Lung microvascular endothelial cell (primary cell): Measurements from ENCODE around the gene EIF5AL1. TPM values are rescaled to one million over a fixed set of nuclear protein-coding genes. Genes with fewer than 3 reads are reported as not detected.
"Not testable (repeated sequence)": the region's sequence is repeated elsewhere in the genome, so short reads cannot be mapped to it uniquely, and the experiment has no call there.

Experiments
- DNase-seq, 2 donors: peaks; one replicate each; pipeline versions ENCODE4 v3.0.0 to v3.0.0-alpha.2; 2010; ENCODE audit warnings: low read depth in 2 of 2
- total RNA-seq: library from RNA; depleted of rRNA; stranded (reverse); fragments of >200 nt; gene quantifications from 2 replicates; pipeline ENCODE4 v1.2.1, GENCODE V29; 2014

The EIF5AL1 gene
- total RNA-seq, 1 donor from 2014 or later: 0.20 TPM

DNA sequence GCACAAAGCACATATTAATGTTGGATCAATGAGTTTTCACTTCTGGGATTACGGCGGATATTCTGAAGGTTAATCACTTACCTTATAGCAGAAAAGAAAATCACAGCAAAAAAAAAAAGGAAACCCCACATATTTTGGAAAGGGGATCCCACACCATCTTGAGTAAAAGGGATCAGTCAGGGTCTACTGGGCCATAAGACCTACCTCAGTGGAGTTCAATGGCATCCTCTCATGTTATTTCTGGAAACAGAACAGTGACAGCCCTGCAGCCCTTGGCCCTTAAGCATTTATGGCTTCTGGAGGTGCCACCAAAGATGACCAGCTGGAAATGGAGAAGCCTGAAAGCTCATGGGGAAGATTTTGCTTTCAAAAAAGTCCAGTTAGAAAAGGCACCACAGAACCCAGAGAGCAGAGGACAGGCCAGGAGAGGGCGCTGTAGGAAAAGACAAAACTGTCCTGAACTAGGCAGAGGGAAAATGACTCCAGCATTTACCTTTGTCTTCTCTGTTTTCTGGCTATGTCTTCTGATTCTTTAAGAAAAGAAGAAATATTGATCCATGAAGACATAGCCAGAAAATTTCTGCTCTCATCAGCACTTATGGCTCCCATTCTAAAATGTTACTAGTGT is 2.9 kb upstream of the EIF5AL1 start:
- DNase-seq: not testable (repeated sequence)

GRCh38 chr10:79509934-79510508 is 2.3 kb upstream of the EIF5AL1 start:
- not testable (repeated sequence) for DNase-seq

DNA sequence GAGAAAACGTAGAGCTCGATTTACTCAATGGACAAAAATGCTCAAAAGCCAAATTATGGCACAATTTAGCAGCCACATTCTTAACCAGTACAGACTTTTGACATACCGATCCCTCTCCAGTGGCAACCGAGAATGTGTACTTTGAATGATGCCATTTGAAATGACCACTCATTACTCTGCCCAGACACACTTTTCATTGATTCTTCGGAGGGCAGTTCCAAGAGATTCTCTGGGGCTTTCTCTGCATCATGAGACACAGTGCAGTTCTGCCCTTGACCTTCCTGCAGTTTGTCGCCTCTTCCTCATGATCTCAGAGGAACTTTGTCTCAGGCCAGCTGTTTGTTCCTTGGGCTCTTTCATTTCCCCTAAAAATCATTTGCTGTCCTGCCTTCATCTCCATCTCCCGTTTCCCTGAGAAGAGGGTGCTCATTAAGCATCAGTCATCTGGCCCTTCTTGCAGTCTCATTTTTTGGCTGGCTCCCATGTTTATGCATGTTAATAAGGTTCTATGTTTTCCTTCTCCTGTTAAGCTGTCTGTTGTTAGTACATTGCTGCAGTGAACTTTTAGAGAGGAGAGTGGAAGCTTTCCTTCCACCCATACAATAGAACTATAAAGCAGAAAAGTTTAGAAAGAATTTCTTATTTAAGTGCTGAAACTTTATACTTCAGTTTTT is 4.3 kb downstream of the EIF5AL1 start:
- not testable (repeated sequence) for DNase-seq

DNA sequence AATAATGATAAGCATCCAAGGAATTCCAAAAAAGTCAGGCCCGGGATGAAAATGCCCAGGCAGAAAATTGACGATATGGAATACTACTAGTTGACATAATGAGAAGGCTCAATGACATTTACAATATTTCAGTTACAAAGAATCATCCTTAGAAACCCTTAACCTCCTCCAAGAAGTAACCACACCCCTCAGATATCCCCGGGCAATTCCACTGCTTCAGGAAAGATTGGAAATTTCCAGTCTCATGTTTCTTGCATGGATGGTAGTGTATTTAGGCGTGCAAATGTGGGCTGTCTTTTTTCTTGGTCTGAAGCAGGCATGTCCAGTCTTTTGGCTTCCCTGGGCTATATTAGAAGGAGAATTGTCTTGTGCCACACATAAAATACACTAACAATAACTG is 5.2 kb downstream of the EIF5AL1 start:
- not testable (repeated sequence) for DNase-seq

DNA sequence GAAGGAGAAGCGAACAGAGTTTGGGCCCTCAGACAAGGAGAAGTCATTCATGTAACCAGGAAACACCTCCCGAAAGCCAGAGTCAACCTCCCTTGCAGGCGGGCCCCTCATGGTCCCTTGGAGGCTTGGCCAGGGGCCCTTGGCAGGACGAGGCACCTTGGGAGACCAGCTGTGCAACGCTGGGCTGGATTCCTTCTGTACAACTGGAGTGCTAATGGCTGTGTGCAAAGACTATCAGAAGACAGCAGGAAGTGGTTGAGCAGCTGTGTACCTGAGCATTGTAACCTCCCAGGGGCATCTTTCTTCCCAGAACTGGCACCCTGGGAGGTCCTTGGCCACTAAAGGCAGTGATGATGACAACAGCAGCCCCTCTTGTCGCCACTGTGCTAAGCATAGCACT is 9.4 kb downstream of the EIF5AL1 start:
- DNase-seq: not testable (repeated sequence)

- DNase-seq: not testable (repeated sequence)
Measured at GRCh38 chr10:79522464-79522863, 10.1 kb downstream of the EIF5AL1 start.

DNA sequence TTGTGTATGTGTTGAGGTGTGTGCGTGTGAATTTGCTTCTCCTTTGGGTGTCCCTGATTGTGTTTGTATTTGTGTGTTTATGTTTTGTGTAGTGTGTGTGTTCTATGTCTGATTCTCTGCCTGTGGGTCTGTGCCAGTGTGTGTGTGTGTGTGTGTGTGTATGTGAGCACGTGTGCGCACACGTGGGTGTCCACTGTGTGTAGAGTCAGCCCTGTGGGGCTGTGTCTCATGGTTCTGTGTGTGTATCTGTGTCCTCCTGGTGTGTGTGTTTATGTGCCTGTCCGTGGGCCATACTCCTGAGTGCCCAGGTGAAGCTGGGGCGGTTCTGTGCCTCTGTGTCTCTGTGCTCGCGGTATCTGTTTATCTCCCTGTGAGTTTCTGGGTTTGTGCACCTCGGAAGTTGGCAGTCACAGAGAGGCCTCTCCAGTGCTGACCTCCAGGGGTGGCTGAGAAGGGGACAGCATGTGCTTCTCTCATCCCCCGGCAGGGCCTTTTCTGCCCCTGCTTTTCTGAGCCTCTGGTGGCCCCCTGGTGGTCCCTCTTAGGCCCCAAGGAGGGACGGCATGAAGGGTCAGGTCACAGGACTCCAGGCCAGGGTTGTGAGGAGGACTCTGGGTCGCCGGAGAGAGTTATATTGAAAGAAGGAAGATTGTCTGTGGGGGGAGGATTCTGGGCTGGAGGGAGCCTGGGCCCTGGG is 11.0 kb downstream of the EIF5AL1 start:
- not testable (repeated sequence) for DNase-seq

DNA sequence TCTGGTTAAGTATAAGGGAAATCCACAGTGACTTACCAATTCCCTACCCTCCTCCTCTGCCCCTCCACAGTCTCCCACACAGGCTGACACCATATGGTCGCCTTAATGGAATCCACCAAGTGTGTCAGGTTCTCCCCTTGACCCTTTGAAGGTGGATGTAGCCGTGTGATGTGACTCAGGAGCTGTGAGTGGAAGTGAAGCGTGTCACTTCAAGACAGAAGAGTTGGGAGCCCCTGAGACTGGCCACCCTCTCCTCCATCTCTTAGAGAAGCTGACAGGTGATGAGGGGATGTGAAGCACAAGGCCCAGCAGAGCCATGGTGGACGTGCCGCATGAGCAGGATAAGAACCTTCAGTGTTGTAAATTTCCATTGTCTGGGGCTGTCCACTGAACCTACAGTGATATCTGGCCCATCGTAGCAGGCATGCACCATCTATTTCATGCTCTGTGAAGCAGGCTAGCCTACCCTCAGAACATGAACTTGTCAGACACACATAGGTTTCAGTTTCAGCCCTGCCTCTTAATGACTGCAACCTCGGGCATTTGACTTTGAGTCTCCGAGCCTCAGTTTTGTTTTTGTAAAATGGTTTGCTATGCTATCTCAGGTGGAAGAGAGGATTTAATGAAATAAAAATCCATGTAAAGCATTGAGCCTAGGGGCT is 12.8 kb downstream of the EIF5AL1 start:
- not testable (repeated sequence) for DNase-seq

DNA sequence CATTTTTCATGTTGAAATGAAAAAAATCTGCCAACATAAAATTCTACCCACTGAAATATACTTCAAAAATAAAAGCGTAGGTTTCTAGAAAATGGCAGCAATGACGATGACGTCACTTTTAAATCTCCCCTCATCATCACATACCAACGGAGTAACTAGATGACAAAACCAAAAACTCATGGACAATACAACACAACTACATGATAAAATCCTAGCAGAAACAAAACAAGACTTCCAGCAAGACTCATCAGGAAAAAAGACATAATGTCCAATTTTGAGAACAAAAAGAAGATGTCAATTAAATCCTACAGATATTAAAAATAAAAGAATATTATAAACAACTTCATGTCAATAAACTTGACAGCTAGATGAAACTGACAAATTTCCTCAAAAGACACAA is 15.9 kb downstream of the EIF5AL1 start:
- not testable (repeated sequence) for DNase-seq

DNA sequence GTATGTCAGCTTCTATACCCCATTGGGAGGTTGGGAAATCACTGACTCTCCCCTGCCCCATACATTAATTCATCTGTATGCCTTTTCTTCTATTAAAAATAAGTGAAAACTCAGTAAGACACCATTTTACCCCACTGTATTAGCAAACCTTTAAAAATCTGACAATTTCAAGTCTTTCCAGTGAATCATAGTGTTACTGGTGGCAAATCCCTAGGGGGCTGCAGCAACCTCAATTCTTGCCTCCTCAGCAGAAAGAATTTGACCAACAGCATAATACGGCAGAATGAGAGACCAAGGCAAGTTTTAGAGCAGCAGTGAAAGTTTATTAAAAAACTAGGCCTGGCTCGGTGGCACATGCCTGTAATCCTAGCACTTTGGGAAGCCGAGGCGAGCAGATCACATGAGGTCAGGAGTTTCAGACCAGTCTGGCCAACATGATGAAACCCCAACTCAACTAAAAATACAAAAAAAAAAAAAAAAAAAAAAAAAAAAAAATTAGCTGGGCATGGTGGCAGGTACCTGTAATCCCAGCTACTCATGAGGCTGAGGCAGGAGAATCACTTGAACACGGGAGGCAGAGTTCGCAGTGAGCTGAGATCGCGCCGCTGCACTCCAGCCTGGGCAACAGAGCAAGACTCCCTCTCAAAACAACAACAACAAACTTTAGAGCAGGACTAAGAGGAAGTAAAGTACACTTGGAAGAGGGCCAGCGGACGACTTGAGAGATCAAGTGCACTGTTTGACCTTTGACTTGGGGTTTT is 21.0 kb downstream of the EIF5AL1 start:
- not testable (repeated sequence) for DNase-seq

GRCh38 chr10:79533903-79534175 is 21.5 kb downstream of the EIF5AL1 start:
- DNase-seq: not testable (repeated sequence)

DNA sequence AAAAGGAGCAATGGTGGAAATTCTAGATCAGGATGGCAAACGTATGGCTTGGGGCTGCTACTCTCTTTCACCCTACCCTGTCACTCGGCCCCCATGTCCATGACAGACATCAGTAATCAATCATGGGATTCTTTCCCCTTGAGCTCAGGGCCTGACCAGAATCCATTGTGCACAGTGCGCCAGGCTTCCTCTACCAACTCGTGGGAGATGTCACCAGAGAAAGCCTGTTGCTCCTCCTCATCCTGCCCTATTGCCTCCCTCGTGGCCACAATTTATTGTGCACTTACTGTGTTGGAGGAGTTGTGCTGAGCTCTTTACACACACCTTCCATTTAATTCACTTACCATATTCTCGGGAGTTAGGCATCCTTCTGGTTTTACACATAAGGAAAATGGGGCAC is 26.0 kb downstream of the EIF5AL1 start:
- DNase-seq: not testable (repeated sequence)

DNA sequence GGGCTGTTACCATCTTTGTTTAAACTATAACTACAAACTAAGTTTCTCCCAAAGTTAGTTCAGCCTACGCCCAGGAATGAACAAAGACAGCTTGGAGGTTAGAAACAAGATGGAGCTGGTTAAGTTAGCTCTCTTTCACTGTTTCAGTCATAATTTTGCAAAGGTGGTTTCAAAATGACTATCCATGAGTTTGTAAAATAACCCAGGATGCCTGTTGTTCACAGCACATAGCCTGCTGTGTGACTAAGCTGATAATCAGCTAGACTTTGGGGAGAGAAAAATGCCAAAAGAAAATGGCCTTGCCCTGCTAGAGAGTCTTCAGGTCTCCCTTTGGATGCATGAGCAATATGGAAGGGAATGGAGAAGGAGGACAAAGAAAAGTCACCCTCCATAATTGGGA is 28.6 kb downstream of the EIF5AL1 start:
- DNase-seq: not testable (repeated sequence)

- DNase-seq: no peak
Measured at GRCh38 chr10:79542626-79543025, 30.3 kb downstream of the EIF5AL1 start.

- not testable (repeated sequence) for DNase-seq
Measured at GRCh38 chr10:79544408-79544807, 32.1 kb downstream of the EIF5AL1 start.

DNA sequence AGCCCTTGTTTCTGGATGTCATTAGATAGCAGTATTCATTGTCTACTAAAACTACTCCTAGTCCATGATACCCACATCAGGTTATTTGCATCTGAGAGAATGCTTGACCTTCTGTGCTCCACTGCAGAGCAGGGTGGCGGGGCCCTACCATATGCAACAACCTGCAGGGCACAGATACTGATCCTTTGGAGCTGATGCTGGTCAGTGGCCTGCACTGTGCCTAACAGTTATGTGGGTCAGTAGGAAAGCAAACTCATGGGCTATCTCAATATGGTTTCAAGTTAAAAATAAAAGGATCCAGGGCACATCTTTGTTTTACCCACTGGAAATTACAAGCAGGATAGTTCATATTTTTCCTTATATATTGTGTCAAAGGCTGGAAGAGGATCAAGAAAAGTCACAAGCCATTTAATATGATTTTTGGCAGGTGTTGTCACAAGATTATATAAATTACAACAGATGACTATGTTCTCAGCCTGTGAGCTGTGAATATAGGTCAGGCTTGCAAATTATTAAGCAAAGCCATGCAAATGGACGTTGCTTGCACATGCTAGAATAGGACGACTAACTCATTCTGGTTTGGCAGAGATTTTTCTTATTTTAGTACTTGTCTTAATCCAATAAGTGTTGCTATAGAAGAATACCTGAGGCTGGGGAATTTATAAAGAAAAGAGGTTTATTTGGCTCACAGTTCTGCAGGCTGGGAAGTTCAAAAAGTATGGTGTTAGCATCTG is 32.8 kb downstream of the EIF5AL1 start:
- DNase-seq: not testable (repeated sequence)

DNA sequence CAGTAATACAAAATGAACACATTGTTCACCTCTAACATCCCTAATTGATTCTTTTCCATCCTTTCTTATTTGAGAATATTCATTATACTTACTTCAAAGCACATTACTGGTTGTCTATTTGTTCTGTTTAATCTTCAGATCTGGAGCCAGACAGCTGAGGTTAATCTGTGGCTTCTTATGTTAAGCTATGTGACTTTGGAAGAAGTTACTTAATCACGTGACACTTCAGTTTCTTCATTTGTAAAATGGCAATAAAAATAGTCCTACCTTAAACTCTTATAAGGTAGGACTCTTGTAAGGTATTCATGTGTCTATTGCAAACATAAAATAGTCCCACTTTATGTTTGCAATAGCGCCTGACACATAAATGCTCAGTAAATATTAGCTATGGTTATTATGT is 34.8 kb downstream of the EIF5AL1 start:
- not testable (repeated sequence) for DNase-seq

- DNase-seq: no peak
Measured at GRCh38 chr10:79547973-79548372, 35.6 kb downstream of the EIF5AL1 start.

- no peak for DNase-seq
Measured at GRCh38 chr10:79552143-79552542, 39.8 kb downstream of the EIF5AL1 start.
